H1 (cell line): Measurements from ENCODE around the gene TYMS. TPM values are rescaled to one million over a fixed set of nuclear protein-coding genes. Genes with fewer than 3 reads are reported as not detected.

Source experiments
- CTCF ChIA-PET: fragments of 300-600 bp; sonication (Branson Sonifier 250); formaldehyde crosslinking; loops from one replicate; lab custom pipeline; 2021; ENCODE audit not compliant: partially characterized antibody; lab: Charles Lee
- POLR2A ChIA-PET: fragments of 300-600 bp; sonication (Branson Sonifier 250); formaldehyde crosslinking; loops from one replicate; lab custom pipeline; 2021; ENCODE audit warnings: inconsistent platforms; ENCODE audit not compliant: partially characterized antibody; lab: Charles Lee
- DNase-seq, 2 experiments: peaks; one replicate each; pipeline versions ENCODE4 v3.0.0 to v3.0.0-alpha.2; 2010 to 2022; ENCODE audit warnings: low spot score in 2 of 2, low read depth in 1 of 2, mixed read lengths in 1 of 2
- FAIRE-seq: peaks from 2 replicates; lab custom pipeline; 2011; peaks lifted over from hg19 to GRCh38; lab: Jason Lieb, UNC
- H2AFZ ChIP-seq: 2 replicates; pipeline ENCODE4 v1.8.1; 2012; ENCODE audit warnings: low read length, inconsistent platforms
- H2AK5ac ChIP-seq: 2 replicates; pipeline ENCODE4 v1.6.1; 2013; ENCODE audit warnings: low read depth, low read length
- H2BK120ac ChIP-seq: replicated peaks from 2 replicates; pipeline ENCODE3; 2013; ENCODE audit warnings: low read depth, low read length, inconsistent platforms
- H2BK12ac ChIP-seq: 2 replicates; pipeline ENCODE4 v1.6.1; 2013; ENCODE audit warnings: low read depth, low read length
- H2BK15ac ChIP-seq: 2 replicates; pipeline ENCODE4 v1.6.1; 2013; ENCODE audit warnings: low read length
- H2BK20ac ChIP-seq: 2 replicates; pipeline ENCODE4 v1.6.1; 2013; ENCODE audit warnings: low read length
- H2BK5ac ChIP-seq: 2 replicates; pipeline ENCODE4 v1.6.1; 2013; ENCODE audit warnings: low read depth, low read length
- H3K14ac ChIP-seq: 2 replicates; pipeline ENCODE4 v1.6.1; 2013; ENCODE audit warnings: inconsistent platforms; ENCODE audit not compliant: insufficient read length
- H3K18ac ChIP-seq: 2 replicates; pipeline ENCODE4 v1.6.1; 2013; ENCODE audit warnings: low read length; ENCODE audit errors: extremely low read depth
- H3K23ac ChIP-seq: 2 replicates; pipeline ENCODE4 v1.6.1; 2013; ENCODE audit warnings: inconsistent platforms; ENCODE audit not compliant: insufficient read length
- H3K23me2 ChIP-seq: 2 replicates; pipeline ENCODE4 v1.6.1; 2013; ENCODE audit warnings: low read depth, low read length
- H3K27ac ChIP-seq: 2 replicates; pipeline ENCODE4 v1.6.1; 2011; ENCODE audit warnings: low read depth, low read length, inconsistent platforms
- H3K27me3 ChIP-seq, 4 experiments: replicated peaks in 1 of 4; 1 replicate in 1 of 4; 2 replicates in 3 of 4; pipeline versions ENCODE4 v1.6.1 to v1.8.1; 2011 to 2013; ENCODE audit warnings: low read length in 3 of 4, mild to moderate bottlenecking in 3 of 4, inconsistent platforms in 2 of 4, mixed read lengths in 2 of 4, moderate library complexity in 1 of 4; ENCODE audit not compliant: control insufficient read depth in 3 of 4, insufficient read depth in 3 of 4; ENCODE audit errors: extremely low read depth in 1 of 4
- H3K36me3 ChIP-seq, 4 experiments: 2 replicates each; pipeline versions ENCODE4 v1.6.1 to v1.8.1; 2011 to 2013; ENCODE audit warnings: mild to moderate bottlenecking in 4 of 4, low read length in 3 of 4, moderate library complexity in 2 of 4, control low read depth in 1 of 4, inconsistent platforms in 1 of 4; ENCODE audit not compliant: insufficient read depth in 4 of 4, control insufficient read depth in 2 of 4
- H3K4ac ChIP-seq: replicated peaks from 2 replicates; pipeline ENCODE3; 2013; ENCODE audit warnings: low read length, low read depth, mixed read lengths, inconsistent platforms; ENCODE audit not compliant: insufficient read length
- H3K4me1 ChIP-seq, 4 experiments: replicated peaks in 1 of 4; 1 replicate in 1 of 4; 2 replicates in 3 of 4; pipeline versions ENCODE4 v1.6.1 to v1.8.1; 2011 to 2013; ENCODE audit warnings: low read length in 3 of 4, inconsistent platforms in 2 of 4, mixed read lengths in 1 of 4; ENCODE audit not compliant: insufficient read depth in 4 of 4, control insufficient read depth in 3 of 4
- H3K4me2 ChIP-seq, 2 experiments: 2 replicates each; pipeline versions ENCODE4 v1.6.1 to v1.8.1; 2011 to 2013; ENCODE audit warnings: low read depth in 2 of 2, low read length in 2 of 2, control low read depth in 1 of 2, inconsistent platforms in 1 of 2, mild to moderate bottlenecking in 1 of 2; ENCODE audit not compliant: insufficient read depth in 1 of 2
- H3K4me3 ChIP-seq, 4 experiments: fragments of 200-600, 300-600 bp in 1 of 4; sonication (generic), shearing (Covaris generic), sonication (Bioruptor Twin) in 1 of 4; 2 replicates each; pipeline versions ENCODE4 v1.5.1 to v1.8.1; 2011 to 2016; ENCODE audit warnings: low read length in 4 of 4, low read depth in 3 of 4, control low read depth in 2 of 4, inconsistent platforms in 2 of 4, mild to moderate bottlenecking in 2 of 4, mixed read lengths in 1 of 4, moderate library complexity in 1 of 4; ENCODE audit not compliant: insufficient read depth in 2 of 4; ENCODE audit errors: extremely low read depth in 1 of 4
- H3K56ac ChIP-seq: replicated peaks from 2 replicates; pipeline ENCODE3; 2013; ENCODE audit warnings: low read depth, mild to moderate bottlenecking, mixed read lengths, low read length, inconsistent platforms; ENCODE audit not compliant: insufficient read length
- H3K79me1 ChIP-seq: 2 replicates; pipeline ENCODE4 v1.6.1; 2013; ENCODE audit warnings: low read depth, low read length, control low read depth
- H3K79me2 ChIP-seq, 2 experiments: 2 replicates each; pipeline versions ENCODE4 v1.6.1 to v1.8.1; 2012 to 2013; ENCODE audit warnings: low read length in 2 of 2, mild to moderate bottlenecking in 2 of 2, inconsistent platforms in 1 of 2; ENCODE audit not compliant: insufficient read depth in 2 of 2, control insufficient read depth in 1 of 2
- H3K9ac ChIP-seq, 4 experiments: replicated peaks in 1 of 4; 1 replicate in 1 of 4; 2 replicates in 3 of 4; pipeline versions ENCODE4 v1.6.1 to v1.8.1; 2011 to 2013; ENCODE audit warnings: low read depth in 3 of 4, low read length in 3 of 4, control low read depth in 2 of 4, mild to moderate bottlenecking in 2 of 4, moderate library complexity in 2 of 4, inconsistent platforms in 1 of 4; ENCODE audit errors: extremely low read depth in 1 of 4
- H3K9me3 ChIP-seq, 2 experiments: 2 replicates each; pipeline versions ENCODE4 v1.6.1 to v1.8.1; 2012 to 2013; ENCODE audit warnings: mild to moderate bottlenecking in 2 of 2, moderate library complexity in 2 of 2, control low read depth in 1 of 2, inconsistent platforms in 1 of 2, low read depth in 1 of 2, low read length in 1 of 2, mixed read lengths in 1 of 2; ENCODE audit not compliant: insufficient read depth in 2 of 2
- H4K20me1 ChIP-seq, 2 experiments: replicated peaks in 1 of 2; 2 replicates each; pipeline versions ENCODE3 to v1.8.1; 2011 to 2013; ENCODE audit warnings: inconsistent platforms in 2 of 2, low read length in 2 of 2, mild to moderate bottlenecking in 1 of 2; ENCODE audit not compliant: insufficient read depth in 2 of 2, control insufficient read depth in 1 of 2
- H4K5ac ChIP-seq: 2 replicates; pipeline ENCODE4 v1.6.1; 2013; ENCODE audit warnings: low read length, low read depth, mixed read lengths, inconsistent platforms; ENCODE audit not compliant: insufficient read length
- H4K8ac ChIP-seq: 2 replicates; pipeline ENCODE4 v1.8.0; 2013; ENCODE audit warnings: mild to moderate bottlenecking, moderate library complexity, low read length, inconsistent platforms; ENCODE audit not compliant: insufficient read depth; ENCODE audit errors: extremely low read depth
- H4K91ac ChIP-seq: replicated peaks from 2 replicates; pipeline ENCODE3; 2013; ENCODE audit warnings: low read length, mixed read lengths, inconsistent platforms; ENCODE audit not compliant: insufficient read length
- ASH2L ChIP-seq: fragments of 200-600, 300-600 bp; sonication (generic); IDR thresholded peaks from one replicate; pipeline ENCODE4 v1.7.1; 2017; ENCODE audit warnings: low read length
- JUN ChIP-seq: IDR thresholded peaks from 2 replicates; pipeline ENCODE4 v1.6.1; 2011; ENCODE audit warnings: low read depth, mild to moderate bottlenecking, improper control_type of control experiment, low read length
- SAP30 ChIP-seq: fragments of 300-600 bp; sonication (generic); IDR thresholded peaks from 2 replicates; pipeline ENCODE4 v1.7.1; 2012; ENCODE audit warnings: low read length, moderate library complexity, mild to moderate bottlenecking, inconsistent platforms; ENCODE audit not compliant: insufficient read depth, insufficient replicate concordance
- SP1 ChIP-seq: IDR thresholded peaks from 2 replicates; pipeline ENCODE4 v1.6.1; 2011; ENCODE audit warnings: low read depth, low read length
- TAF1 ChIP-seq: IDR thresholded peaks from 2 replicates; pipeline ENCODE4 v1.6.1; 2011; ENCODE audit warnings: mild to moderate bottlenecking, low read depth, low read length
- TBP ChIP-seq: IDR thresholded peaks from 2 replicates; pipeline ENCODE4 v1.6.1; 2011; ENCODE audit warnings: low read depth, low read length, improper control_type of control experiment
- whole genome bisulfite sequencing, 2 experiments: shearing (Covaris generic) in 1 of 2; methylation state at CpG; one replicate each; pipeline versions ENCODE4 v1.1.6 to v1.1.7; 2013 to 2015; ENCODE audit warnings: low lambda C conversion rate in 2 of 2, mixed read lengths in 2 of 2, inconsistent platforms in 1 of 2, low coverage in 1 of 2, missing lambda C conversion rate in 1 of 2; ENCODE audit not compliant: insufficient replicate concordance in 2 of 2, insufficient coverage in 1 of 2, insufficient read length in 1 of 2; ENCODE audit errors: extremely low coverage in 1 of 2, missing lambda C conversion rate in 1 of 2; 5-methylcytosine and 5-hydroxymethylcytosine counted together
- polyA plus RNA-seq, 7 experiments: library from polyadenylated mRNA; depleted of rRNA in 3 of 7; stranded (reverse) in 5 of 7; unstranded in 2 of 7; fragments of >200 nt in 5 of 7; fragments of 200-250 nt in 2 of 7; gene quantifications; 1 replicate in 5 of 7; 2 replicates in 1 of 7; 4 replicates in 1 of 7; pipeline versions ENCODE4 v1.2.1 to v1.2.3, GENCODE V29; 2011 to 2013; ENCODE audit warnings: missing spikeins in 2 of 7, mixed read lengths in 2 of 7
- total RNA-seq: library from RNA; stranded (reverse); fragmentation: NEBNext Ultra II Directional; extraction: Animal tissue kit (Norgen Biotek cat#: 25700); gene quantifications from 2 replicates; pipeline ENCODE4 v1.2.1, GENCODE V29; 2021

The TYMS gene
- total and polyA plus RNA-seq, 2 of the 8 experiments (the other 6 are each of a cell fraction or from before 2014, with no cell fraction given) = 91.9 to 110 TPM

- Histone ChIP-seq H2AK5ac (no peak overlapping the region), H3K4me2 (no peak overlapping the region), H3K9me3 (no peaks in the 10 kb centered on the region), H2BK15ac (no peak overlapping the region), H2BK5ac (no peak overlapping the region), H2BK20ac (no peak overlapping the region), H3K18ac (no peak overlapping the region), H3K14ac (no peak overlapping the region), H3K36me3 (peaks cover 9 to 53% (median 42%) of the 10 kb centered on the region in 4 experiments), H3K23ac (no peak overlapping the region), H3K9ac (no peak overlapping the region), H3K4ac (no peak overlapping the region), H2BK12ac (no peak overlapping the region), H4K91ac (no peak overlapping the region), H2BK120ac (no peak overlapping the region), H2AFZ (no peak overlapping the region), H3K27ac (no peak overlapping the region), H3K23me2 (peaks cover 3% of the 10 kb centered on the region; the same call in 1 of the 2 replicates), H3K56ac (no peak overlapping the region), H3K4me1 (no peaks in the 10 kb centered on the region), H4K20me1 (peaks cover 4 to 12% of the 10 kb centered on the region in 2 experiments), H3K4me3 (no peak overlapping the region), H3K79me2 (peaks cover 0 to 13% of the 10 kb centered on the region in 2 experiments; a peak in 2 of 4 replicates), H3K27me3 (no peaks in the 10 kb centered on the region), H4K5ac (no peak overlapping the region), H3K79me1 (peaks cover 4% of the 10 kb centered on the region; the same call in 1 of the 2 replicates), H4K8ac (no peak overlapping the region)
- ChIA-PET POLR2A (interaction anchor here (0.6 to 1.8 kb wide), 9 partner anchors 9 to 44 kb away, joined by 3 to 5 read pairs (median 4); partner anchors contain the start of genes ENOSF1 and TYMS), CTCF (interaction anchor here (0.6 to 2.6 kb wide), 4 partner anchors 10 to 43 kb away, joined by 3 to 9 read pairs (median 3); no protein-coding TSS in a partner anchor)
- DNase-seq (no peak), FAIRE-seq (no peak)
- TF ChIP-seq SAP30 = no peak
- TF ChIP-seq TBP = no peak
- no peak for TF ChIP-seq JUN
- TF ChIP-seq TAF1 = no peak
- TF ChIP-seq ASH2L = no peak
- no peak for TF ChIP-seq SP1
- 95% methylated on average over 1 of the region's 1 CpG; no CpG with 5 or more reads in 1 of the 2 experiments for WGBS, 2 experiments
These were observed 10.8 kb downstream of the TYMS start for GRCh38 chr18:668260-668659.
